ENCODE measurements around the gene LAGE3.

DNA sequence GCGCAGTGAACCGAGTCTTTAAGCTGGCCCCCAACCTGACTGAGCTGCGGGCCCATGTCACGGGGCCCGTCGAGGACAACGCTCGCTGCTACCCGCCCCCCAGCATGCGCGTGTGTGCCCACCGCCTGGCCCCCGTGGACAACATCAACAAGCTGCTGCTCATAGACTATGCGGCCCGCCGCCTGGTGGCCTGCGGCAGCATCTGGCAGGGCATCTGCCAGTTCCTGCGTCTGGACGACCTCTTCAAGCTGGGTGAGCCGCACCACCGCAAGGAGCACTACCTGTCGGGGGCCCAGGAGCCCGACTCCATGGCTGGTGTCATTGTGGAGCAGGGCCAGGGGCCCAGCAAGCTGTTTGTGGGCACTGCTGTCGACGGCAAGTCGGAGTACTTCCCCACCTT, 18.8 kb downstream of the LAGE3 start:
- no peak for TF ChIP-seq MAFK (IDR thresholded peaks at IDR 0.05; ENCODE audit: low read depth, low read length)
- no peak for TF ChIP-seq EP300 (IDR thresholded peaks at IDR 0.05; ENCODE audit: borderline replicate concordance in 1 of 2, low read depth in 2 of 2, low read length in 2 of 2)
- TF ChIP-seq PHF8 (conservative IDR thresholded peaks at IDR 0.05; ENCODE audit: low read depth, low read length), result no peak
